Muscle of leg (tissue), 11 donors: Measurements from ENCODE around the gene TRIM69. TPM values are rescaled to one million over a fixed set of nuclear protein-coding genes. Genes with fewer than 3 reads are reported as not detected.

Experiments
- DNase-seq: peaks from one replicate; pipeline ENCODE4 v3.0.0; 2013
- H3K27ac ChIP-seq: one replicate; pipeline ENCODE4 v1.5.1; 2013; ENCODE audit warnings: mild to moderate bottlenecking, low read length, control low read depth
- H3K27me3 ChIP-seq: one replicate; pipeline ENCODE4 v1.6.1; 2013; ENCODE audit warnings: low read length; ENCODE audit not compliant: control insufficient read depth, insufficient read depth
- H3K36me3 ChIP-seq: one replicate; pipeline ENCODE4 v1.6.1; 2013; ENCODE audit warnings: low read length; ENCODE audit not compliant: control insufficient read depth, insufficient read depth
- H3K4me1 ChIP-seq: one replicate; pipeline ENCODE4 v1.6.1; 2013; ENCODE audit warnings: low read length; ENCODE audit not compliant: control insufficient read depth, insufficient read depth
- H3K4me3 ChIP-seq: one replicate; pipeline ENCODE4 v1.5.1; 2013; ENCODE audit warnings: low read length, control low read depth
- H3K9me3 ChIP-seq: replicated peaks from 2 replicates; pipeline ENCODE4 v1.6.1; 2013; ENCODE audit warnings: low read depth, low read length; ENCODE audit not compliant: control insufficient read depth
- WGBS: methylation state at CpG from one replicate; pipeline ENCODE4 v1.1.5; 2013; ENCODE audit warnings: missing lambda C conversion rate; ENCODE audit not compliant: insufficient coverage; 5-methylcytosine and 5-hydroxymethylcytosine counted together
- polyA plus RNA-seq, 8 donors: library from polyadenylated mRNA; unstranded; fragments of 120-200 nt; gene quantifications; one replicate each; pipeline versions ENCODE4 v1.2.1 to v1.2.3, GENCODE V29; 2013; ENCODE audit warnings: inconsistent platforms in 1 of 8, low replicate concordance in 1 of 8; ENCODE audit not compliant: insufficient read length in 8 of 8, insufficient read depth in 1 of 8
- total RNA-seq: library from RNA; stranded (reverse); fragments of 120-200 nt; gene quantifications from one replicate; pipeline ENCODE4 v1.2.4, GENCODE V29; 2013

The TRIM69 gene
- total and polyA plus RNA-seq, 9 donors = 14.6 to 28.2 (median 22.6) TPM

DNA sequence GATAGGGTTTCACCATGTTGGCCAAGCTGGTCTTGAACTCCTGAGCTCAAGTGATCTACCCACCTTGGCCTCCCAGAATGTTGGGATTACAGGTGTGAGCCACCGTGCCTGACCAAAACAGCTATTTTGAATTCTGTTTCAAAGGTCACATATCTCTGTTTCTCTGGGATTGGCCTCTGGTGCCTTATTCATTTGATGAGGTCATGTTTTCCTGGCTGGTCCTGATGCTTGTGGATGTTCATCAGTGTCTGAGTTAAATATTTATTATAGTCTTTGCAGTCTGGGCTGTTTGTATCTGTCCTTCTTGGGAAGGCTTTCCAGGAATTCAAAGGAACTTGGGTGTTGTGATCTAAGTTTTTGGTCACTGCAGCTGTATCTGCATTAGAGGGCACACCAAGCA, 30.3 kb upstream of the TRIM69 start:
- WGBS = 86% methylated on average over 1 of the region's 1 CpG
- H3K27me3 ChIP-seq = no peaks in the 10 kb centered on the region
- no peak for DNase-seq
- no peaks in the 10 kb centered on the region for H3K9me3 ChIP-seq
- no peaks in the 10 kb centered on the region for H3K36me3 ChIP-seq
- peaks cover 3% of the 10 kb centered on the region for H3K4me1 ChIP-seq
- H3K27ac ChIP-seq = no peak overlapping the region
- H3K4me3 ChIP-seq = no peak overlapping the region

DNA sequence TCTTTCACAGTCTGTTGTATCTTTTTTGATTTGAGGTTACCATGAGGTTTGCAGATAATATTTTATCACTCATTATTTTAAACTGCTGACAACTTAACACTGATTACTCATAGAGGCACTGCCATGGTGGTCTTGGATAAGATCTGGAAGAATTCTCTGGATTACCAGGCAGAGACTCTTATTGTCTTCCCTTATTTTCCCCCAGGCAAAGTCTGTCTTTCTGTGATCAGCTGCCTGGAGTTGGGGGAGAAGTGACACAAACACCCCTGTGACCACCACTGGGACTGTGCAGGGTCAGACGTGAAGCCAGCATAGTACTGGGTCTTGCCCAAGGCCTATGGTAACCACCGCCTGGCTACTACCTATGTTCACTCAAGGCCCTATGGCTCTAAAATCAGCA, 29.9 kb upstream of the TRIM69 start:
- Histone ChIP-seq H3K27ac (no peak overlapping the region), H3K27me3 (no peaks in the 10 kb centered on the region), H3K9me3 (no peaks in the 10 kb centered on the region), H3K4me3 (no peak overlapping the region), H3K4me1 (peaks cover 3% of the 10 kb centered on the region), H3K36me3 (no peaks in the 10 kb centered on the region)
- no CpG with 5 or more reads among the region's 2 CpGs for WGBS
- DNase-seq = no peak

DNA sequence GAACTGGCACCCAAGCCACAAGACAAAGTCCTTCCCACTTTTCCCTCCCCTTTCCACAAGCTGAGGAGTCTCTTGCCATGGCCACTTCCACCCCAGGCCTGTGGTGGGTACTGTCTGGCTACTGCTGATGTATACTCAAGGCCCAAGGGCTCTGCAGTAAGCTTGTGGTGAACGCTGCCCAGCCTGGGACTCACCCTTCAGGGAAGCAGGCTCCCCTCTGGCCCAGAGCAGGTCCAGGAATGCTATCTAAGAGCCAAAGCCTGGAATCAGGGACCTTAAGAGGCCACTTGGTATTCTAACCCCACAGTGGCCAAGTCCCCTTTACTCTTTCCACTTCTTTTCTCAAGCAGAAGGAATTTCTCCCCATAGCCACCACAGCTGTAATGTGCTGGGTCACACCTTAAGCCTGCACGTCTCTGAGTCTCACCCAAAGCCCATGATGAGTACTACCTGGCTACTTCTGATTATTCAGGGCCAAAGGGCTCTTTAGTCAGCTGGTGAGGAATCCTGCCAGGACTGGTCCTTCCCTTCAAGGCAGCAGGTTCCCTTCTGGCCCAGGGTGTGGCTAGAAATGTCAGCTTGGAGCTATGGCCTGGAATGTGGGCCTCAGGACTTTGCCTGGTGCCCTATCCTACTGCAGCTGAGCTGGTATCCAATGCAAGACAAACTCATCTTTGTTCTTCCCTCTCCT, 29.2 kb upstream of the TRIM69 start:
- 83% methylated on average over 2 of the region's 2 CpGs for WGBS
- H3K27me3 ChIP-seq = no peaks in the 10 kb centered on the region
- H3K36me3 ChIP-seq = no peaks in the 10 kb centered on the region
- H3K9me3 ChIP-seq = no peaks in the 10 kb centered on the region
- H3K4me3 ChIP-seq = no peak overlapping the region
- no peak for DNase-seq
- H3K27ac ChIP-seq = no peak overlapping the region
- H3K4me1 ChIP-seq = peaks cover 3% of the 10 kb centered on the region

DNA sequence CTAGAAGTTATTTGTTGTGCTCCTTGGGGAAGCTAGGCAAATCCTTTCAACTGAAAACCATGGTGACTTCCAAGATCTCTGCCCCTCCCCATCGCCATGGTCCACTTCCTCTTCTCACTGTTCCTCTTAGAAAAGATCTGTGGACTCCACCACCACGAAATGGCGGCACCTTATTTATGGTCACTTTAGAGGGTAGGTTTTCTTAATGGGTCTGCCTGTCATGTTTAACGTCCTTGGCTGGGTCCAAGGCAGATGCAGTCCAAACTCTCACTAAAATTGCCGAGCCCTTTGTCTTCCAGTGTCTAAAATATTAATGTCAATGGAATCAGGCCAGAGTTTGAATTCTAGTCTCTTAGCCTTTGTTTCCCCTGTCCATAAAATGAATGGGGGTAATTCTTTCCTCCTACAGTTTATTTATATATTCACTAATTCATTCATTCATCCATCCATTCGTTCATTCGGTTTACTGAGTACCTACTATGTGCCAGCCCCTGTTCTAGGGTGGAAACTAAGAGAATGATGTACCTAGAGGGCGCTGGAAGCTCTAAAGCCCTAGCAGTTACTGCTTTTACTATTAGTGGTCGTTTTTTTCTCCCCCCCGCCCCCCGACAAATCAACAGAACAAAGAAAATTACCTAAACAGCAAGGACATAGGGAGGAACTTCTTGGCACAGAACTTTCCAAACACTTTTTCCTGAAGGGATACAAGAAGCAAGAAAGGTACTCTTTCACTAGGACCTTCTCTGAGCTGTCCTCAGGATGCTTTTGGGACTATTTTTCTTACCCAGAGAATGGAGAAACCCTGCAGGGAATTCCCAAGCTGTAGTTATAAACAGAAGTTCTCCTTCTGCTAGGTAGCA, 25.9 kb upstream of the TRIM69 start:
- H3K36me3 ChIP-seq = peaks cover 10% of the 10 kb centered on the region
- no CpG with 5 or more reads among the region's 11 CpGs for WGBS
- peak; percentile 70 for DNase-seq
- H3K4me1 ChIP-seq = peaks cover 13% of the 10 kb centered on the region
- peak overlapping the region; percentile 99 for H3K27ac ChIP-seq
- no peaks in the 10 kb centered on the region for H3K9me3 ChIP-seq
- H3K27me3 ChIP-seq = no peaks in the 10 kb centered on the region
- peak overlapping the region; percentile 89 for H3K4me3 ChIP-seq

DNA sequence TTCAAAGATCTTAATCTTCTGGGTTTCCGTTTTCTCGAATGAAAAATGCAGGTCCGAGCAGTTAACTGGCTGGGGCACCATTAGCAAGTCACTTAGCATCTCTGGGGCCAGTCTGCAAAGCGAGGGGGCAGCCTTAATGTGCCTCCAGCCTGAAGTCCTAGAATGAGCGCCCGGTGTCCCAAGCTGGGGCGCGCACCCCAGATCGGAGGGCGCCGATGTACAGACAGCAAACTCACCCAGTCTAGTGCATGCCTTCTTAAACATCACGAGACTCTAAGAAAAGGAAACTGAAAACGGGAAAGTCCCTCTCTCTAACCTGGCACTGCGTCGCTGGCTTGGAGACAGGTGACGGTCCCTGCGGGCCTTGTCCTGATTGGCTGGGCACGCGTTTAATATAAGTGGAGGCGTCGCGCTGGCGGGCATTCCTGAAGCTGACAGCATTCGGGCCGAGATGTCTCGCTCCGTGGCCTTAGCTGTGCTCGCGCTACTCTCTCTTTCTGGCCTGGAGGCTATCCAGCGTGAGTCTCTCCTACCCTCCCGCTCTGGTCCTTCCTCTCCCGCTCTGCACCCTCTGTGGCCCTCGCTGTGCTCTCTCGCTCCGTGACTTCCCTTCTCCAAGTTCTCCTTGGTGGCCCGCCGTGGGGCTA, 25.1 kb upstream of the TRIM69 start, which contains the start of the genes B2M and PATL2:
TSS of gene B2M (plus strand) at position 422 of the 647 bp plus-strand sequence. CDS start at position 452, 30 bp downstream.
TSS of gene PATL2 (minus strand) at position 228 of the 647 bp plus-strand sequence. CDS start 34,833 bp downstream, outside the sequence.
- Histone ChIP-seq H3K27ac (peak within 1 kb of the TSS; percentile 99), H3K27me3 (no peaks in the 10 kb centered on the region)

DNA sequence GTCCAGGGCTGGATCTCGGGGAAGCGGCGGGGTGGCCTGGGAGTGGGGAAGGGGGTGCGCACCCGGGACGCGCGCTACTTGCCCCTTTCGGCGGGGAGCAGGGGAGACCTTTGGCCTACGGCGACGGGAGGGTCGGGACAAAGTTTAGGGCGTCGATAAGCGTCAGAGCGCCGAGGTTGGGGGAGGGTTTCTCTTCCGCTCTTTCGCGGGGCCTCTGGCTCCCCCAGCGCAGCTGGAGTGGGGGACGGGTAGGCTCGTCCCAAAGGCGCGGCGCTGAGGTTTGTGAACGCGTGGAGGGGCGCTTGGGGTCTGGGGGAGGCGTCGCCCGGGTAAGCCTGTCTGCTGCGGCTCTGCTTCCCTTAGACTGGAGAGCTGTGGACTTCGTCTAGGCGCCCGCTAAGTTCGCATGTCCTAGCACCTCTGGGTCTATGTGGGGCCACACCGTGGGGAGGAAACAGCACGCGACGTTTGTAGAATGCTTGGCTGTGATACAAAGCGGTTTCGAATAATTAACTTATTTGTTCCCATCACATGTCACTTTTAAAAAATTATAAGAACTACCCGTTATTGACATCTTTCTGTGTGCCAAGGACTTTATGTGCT, 24.5 kb upstream of the TRIM69 start:
- H3K36me3 ChIP-seq = peaks cover 24% of the 10 kb centered on the region
- peaks cover 13% of the 10 kb centered on the region for H3K4me1 ChIP-seq
- peak; percentile 81 for DNase-seq
- peak overlapping the region; percentile 99 for H3K27ac ChIP-seq
- peak overlapping the region; percentile 89 for H3K4me3 ChIP-seq
- no peaks in the 10 kb centered on the region for H3K9me3 ChIP-seq
- no peaks in the 10 kb centered on the region for H3K27me3 ChIP-seq
- WGBS = under 1% methylated on average over 29 of the region's 46 CpGs

More for the DNA sequence above, 25.1 kb upstream of the TRIM69 start, which contains the start of the genes B2M and PATL2:
- 0% methylated on average over 31 of the region's 37 CpGs for WGBS
- Histone ChIP-seq H3K36me3 (peaks cover 17% of the 10 kb centered on the region), H3K9me3 (no peaks in the 10 kb centered on the region), H3K4me3 (peak within 1 kb of the TSS; percentile 89), H3K4me1 (peaks cover 13% of the 10 kb centered on the region)
- DNase-seq = peak; percentile 98

DNA sequence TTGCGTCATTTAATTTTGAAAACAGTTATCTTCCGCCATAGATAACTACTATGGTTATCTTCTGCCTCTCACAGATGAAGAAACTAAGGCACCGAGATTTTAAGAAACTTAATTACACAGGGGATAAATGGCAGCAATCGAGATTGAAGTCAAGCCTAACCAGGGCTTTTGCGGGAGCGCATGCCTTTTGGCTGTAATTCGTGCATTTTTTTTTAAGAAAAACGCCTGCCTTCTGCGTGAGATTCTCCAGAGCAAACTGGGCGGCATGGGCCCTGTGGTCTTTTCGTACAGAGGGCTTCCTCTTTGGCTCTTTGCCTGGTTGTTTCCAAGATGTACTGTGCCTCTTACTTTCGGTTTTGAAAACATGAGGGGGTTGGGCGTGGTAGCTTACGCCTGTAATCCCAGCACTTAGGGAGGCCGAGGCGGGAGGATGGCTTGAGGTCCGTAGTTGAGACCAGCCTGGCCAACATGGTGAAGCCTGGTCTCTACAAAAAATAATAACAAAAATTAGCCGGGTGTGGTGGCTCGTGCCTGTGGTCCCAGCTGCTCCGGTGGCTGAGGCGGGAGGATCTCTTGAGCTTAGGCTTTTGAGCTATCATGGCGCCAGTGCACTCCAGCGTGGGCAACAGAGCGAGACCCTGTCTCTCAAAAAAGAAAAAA, 23.9 kb upstream of the TRIM69 start:
- 31% methylated on average over 20 of the region's 24 CpGs for WGBS
- Histone ChIP-seq H3K9me3 (no peaks in the 10 kb centered on the region), H3K4me3 (peak overlapping the region; percentile 89), H3K36me3 (peaks cover 27% of the 10 kb centered on the region), H3K4me1 (peaks cover 13% of the 10 kb centered on the region), H3K27me3 (no peaks in the 10 kb centered on the region), H3K27ac (peak overlapping the region; percentile 99)
- DNase-seq = peak; percentile 93

DNA sequence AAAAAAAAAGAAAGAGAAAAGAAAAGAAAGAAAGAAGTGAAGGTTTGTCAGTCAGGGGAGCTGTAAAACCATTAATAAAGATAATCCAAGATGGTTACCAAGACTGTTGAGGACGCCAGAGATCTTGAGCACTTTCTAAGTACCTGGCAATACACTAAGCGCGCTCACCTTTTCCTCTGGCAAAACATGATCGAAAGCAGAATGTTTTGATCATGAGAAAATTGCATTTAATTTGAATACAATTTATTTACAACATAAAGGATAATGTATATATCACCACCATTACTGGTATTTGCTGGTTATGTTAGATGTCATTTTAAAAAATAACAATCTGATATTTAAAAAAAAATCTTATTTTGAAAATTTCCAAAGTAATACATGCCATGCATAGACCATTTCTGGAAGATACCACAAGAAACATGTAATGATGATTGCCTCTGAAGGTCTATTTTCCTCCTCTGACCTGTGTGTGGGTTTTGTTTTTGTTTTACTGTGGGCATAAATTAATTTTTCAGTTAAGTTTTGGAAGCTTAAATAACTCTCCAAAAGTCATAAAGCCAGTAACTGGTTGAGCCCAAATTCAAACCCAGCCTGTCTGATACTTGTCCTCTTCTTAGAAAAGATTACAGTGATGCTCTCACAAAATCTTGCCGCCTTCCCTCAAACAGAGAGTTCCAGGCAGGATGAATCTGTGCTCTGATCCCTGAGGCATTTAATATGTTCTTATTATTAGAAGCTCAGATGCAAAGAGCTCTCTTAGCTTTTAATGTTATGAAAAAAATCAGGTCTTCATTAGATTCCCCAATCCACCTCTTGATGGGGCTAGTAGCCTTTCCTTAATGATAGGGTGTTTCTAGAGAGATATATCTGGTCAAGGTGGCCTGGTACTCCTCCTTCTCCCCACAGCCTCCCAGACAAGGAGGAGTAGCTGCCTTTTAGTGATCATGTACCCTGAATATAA, 23.0 kb upstream of the TRIM69 start:
- Histone ChIP-seq H3K4me1 (peaks cover 13% of the 10 kb centered on the region), H3K4me3 (peak overlapping the region; percentile 89), H3K36me3 (peaks cover 33% of the 10 kb centered on the region), H3K27me3 (no peaks in the 10 kb centered on the region), H3K9me3 (no peaks in the 10 kb centered on the region), H3K27ac (peak overlapping the region; percentile 99)
- WGBS = no CpG with 5 or more reads among the region's 5 CpGs
- DNase-seq = peak; percentile 49
